GM19025 (cell line): ENCODE data around the gene KLHL18.
"Not testable (repeated sequence)": the region's sequence is repeated elsewhere in the genome, so short reads cannot be mapped to it uniquely, and the experiment has no call there.

ENCODE experiments used
- ATAC-seq: cut with Tn5 transposase; IDR thresholded peaks from one replicate; pipeline ENCODE4 v1.9.1; 2021; ENCODE audit warnings: mild to moderate bottlenecking, low read depth, moderate library complexity; ENCODE audit not compliant: unreplicated experiment

Gene KLHL18

GRCh38 chr3:47273564-47273963, 9.2 kb upstream of the KLHL18 start:
- ATAC-seq: no peak

- ATAC-seq: no peak
Observed at GRCh38 chr3:47274652-47275051, 8.1 kb upstream of the KLHL18 start.

GRCh38 chr3:47276558-47276957, 6.2 kb upstream of the KLHL18 start:
- ATAC-seq: no peak

- no peak for ATAC-seq
Observed at GRCh38 chr3:47280519-47280918, 2.2 kb upstream of the KLHL18 start.

GRCh38 chr3:47283193-47283537, 421 bp downstream of the KLHL18 start:
- no peak for ATAC-seq

- ATAC-seq: no peak
Observed at GRCh38 chr3:47283591-47284364, 1.0 kb downstream of the KLHL18 start.

- ATAC-seq: no peak
Observed at GRCh38 chr3:47288966-47289910, 6.5 kb downstream of the KLHL18 start.

- no peak for ATAC-seq
Observed at GRCh38 chr3:47291158-47291753, 8.5 kb downstream of the KLHL18 start.

- not testable (repeated sequence) for ATAC-seq
Observed at GRCh38 chr3:47291754-47292420, 9.1 kb downstream of the KLHL18 start.

GRCh38 chr3:47293822-47294221, 11.1 kb downstream of the KLHL18 start:
- no peak for ATAC-seq

- ATAC-seq: no peak
Observed at GRCh38 chr3:47294392-47294791, 11.6 kb downstream of the KLHL18 start.

- ATAC-seq: no peak
Observed at GRCh38 chr3:47295322-47295721, 12.6 kb downstream of the KLHL18 start.

- ATAC-seq: no peak
Observed at GRCh38 chr3:47295976-47296375, 13.2 kb downstream of the KLHL18 start.

- ATAC-seq: no peak
Observed at GRCh38 chr3:47296562-47297302, 14.0 kb downstream of the KLHL18 start.

- no peak for ATAC-seq
Observed at GRCh38 chr3:47298439-47298838, 15.7 kb downstream of the KLHL18 start.

GRCh38 chr3:47299381-47300318, 16.9 kb downstream of the KLHL18 start:
- no peak for ATAC-seq

GRCh38 chr3:47301456-47301855, 18.7 kb downstream of the KLHL18 start:
- no peak for ATAC-seq

GRCh38 chr3:47306022-47306421, 23.3 kb downstream of the KLHL18 start:
- no peak for ATAC-seq

- ATAC-seq: not testable (repeated sequence)
Observed at GRCh38 chr3:47309231-47309630, 26.5 kb downstream of the KLHL18 start.
